OCI-LY7 (cell line): ENCODE data around the gene GOLPH3.

Source experiments
- EZH2phosphoT487 ChIP-seq: fragments of 200-600 bp; sonication (generic); IDR thresholded peaks from 2 replicates; pipeline ENCODE4 v1.6.1; 2018; ENCODE audit warnings: low read depth, borderline replicate concordance, mild to moderate bottlenecking, mixed run types, antibody characterized with exemption, low read length, moderate library complexity, mixed read lengths
- TF ChIP-seq, protein P1 (sequence below): fragments of 200-600 bp; sonication (generic); conservative IDR thresholded peaks from 2 replicates; pipeline ENCODE4 v1.5.1; 2014; ENCODE audit warnings: mild to moderate bottlenecking, antibody characterized with exemption, low read length, moderate library complexity, mixed read lengths

DNA sequence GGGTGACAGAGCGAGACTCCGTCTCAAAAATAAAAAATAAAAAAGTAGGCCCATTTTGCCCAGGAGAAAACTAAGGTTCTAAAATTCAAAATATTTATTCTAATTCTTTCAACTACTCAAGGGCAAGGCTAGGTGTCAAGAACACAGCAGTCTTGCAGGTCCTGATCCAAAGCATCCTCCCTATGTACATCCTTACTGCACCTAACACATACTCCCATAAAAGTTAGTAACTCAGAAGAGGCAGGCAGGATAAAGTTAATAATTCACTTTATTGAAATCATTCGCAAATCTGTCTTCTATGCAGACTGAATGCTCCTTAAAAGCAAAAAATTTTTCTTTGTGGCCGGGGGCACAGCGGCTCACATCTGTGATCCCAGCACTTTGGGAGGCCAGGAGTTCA, 11.1 kb downstream of the GOLPH3 start:
- TF ChIP-seq, protein P1, sequence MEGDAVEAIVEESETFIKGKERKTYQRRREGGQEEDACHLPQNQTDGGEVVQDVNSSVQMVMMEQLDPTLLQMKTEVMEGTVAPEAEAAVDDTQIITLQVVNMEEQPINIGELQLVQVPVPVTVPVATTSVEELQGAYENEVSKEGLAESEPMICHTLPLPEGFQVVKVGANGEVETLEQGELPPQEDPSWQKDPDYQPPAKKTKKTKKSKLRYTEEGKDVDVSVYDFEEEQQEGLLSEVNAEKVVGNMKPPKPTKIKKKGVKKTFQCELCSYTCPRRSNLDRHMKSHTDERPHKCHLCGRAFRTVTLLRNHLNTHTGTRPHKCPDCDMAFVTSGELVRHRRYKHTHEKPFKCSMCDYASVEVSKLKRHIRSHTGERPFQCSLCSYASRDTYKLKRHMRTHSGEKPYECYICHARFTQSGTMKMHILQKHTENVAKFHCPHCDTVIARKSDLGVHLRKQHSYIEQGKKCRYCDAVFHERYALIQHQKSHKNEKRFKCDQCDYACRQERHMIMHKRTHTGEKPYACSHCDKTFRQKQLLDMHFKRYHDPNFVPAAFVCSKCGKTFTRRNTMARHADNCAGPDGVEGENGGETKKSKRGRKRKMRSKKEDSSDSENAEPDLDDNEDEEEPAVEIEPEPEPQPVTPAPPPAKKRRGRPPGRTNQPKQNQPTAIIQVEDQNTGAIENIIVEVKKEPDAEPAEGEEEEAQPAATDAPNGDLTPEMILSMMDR, result no peak
- TF ChIP-seq EZH2phosphoT487, result no peak
